Measurements from ENCODE around the gene KIF13A.

DNA sequence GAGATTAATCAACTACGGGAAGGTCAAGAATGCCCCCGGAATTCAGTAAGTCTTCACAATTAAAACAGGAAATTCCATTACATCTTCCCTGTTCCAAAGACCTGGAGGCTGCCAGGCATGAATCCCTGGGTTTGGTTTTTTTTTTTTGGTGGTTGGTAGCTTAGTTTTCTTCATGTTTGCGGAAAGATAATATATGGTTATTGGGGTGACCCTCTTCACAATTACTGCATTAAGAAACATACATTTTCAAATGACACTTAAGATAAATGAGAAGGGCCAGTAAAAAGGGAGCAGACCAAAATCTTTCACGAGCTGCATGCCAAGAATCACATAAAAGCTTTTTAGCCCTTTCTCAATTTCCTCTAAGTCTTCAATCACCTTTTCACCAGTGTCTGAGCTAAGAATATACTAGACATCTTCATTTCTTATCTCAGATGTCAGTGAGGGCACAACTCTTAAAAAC, 64.0 kb downstream of the KIF13A start:
- TF ChIP-seq CTCF (IDR thresholded peaks at IDR 0.05): no peak
- TF ChIP-seq POLR2AphosphoS5 (IDR thresholded peaks at IDR 0.05; ENCODE audit: low read depth, low read length): no peak
- TF ChIP-seq TCF7L2 (IDR thresholded peaks at IDR 0.05; ENCODE audit: low read depth, low read length): no peak

Measured in Panc1 (cell line).